ENCODE data around the gene SLC12A8. TPM values are rescaled to one million over a fixed set of nuclear protein-coding genes. Genes with fewer than 3 reads are reported as not detected.

The SLC12A8 gene
- total RNA-seq, 6 experiments from 2014 or later, result 8.5 to 23.4 (median 20.3) TPM

GRCh38 chr3:125069968-125070745, 142.4 kb downstream of the SLC12A8 start:
- intact Hi-C loops (cut with DNase I), result no loop called here

DNA sequence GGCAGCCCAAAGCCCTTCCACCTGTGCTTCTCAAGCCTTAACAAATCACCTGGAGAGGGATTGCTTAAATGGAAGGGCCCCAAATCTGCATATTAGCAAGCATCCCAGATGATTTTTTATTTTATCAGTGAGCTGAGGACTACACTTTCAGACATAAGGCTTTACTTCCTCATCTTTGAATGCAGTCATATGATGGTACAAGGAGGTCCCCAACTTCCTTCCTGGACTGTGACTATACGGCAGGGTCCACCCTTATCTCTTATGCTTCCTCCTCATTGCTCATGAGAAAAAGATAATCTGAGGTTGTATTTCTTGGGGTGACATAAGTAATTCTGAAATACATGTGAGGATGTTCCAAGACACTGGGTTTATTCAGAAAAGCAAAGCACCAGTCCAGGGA, 143.1 kb downstream of the SLC12A8 start:
- H3K9me3 ChIP-seq, result no peaks in the 10 kb centered on the region
- no peaks in the 10 kb centered on the region for H3K36me3 ChIP-seq
- intact Hi-C loops (cut with DNase I), result no loop called here
- H3K4me1 ChIP-seq, result no peaks in the 10 kb centered on the region
- no peaks in the 10 kb centered on the region for H3K27me3 ChIP-seq
- WGBS (ENCODE audit: insufficient coverage, low coverage, low lambda C conversion rate, missing lambda C conversion rate), result 50% methylated on average over 1 of the region's 1 CpG
- no peak overlapping the region for H3K4me3 ChIP-seq
- DNase-seq (no peak), ATAC-seq (peak; percentile 45 to 78 (median 72))
- H3K27ac ChIP-seq, result no peak overlapping the region
- TF ChIP-seq POLR2A (IDR thresholded peaks at IDR 0.05), result no peak
- TF ChIP-seq CTCF (IDR thresholded peaks at IDR 0.05), result no peak

More at GRCh38 chr3:125069968-125070745, 142.4 kb downstream of the SLC12A8 start:
- 96% methylated on average over 7 of the region's 7 CpGs for WGBS (ENCODE audit: insufficient coverage, low coverage, low lambda C conversion rate, missing lambda C conversion rate)
- TF ChIP-seq CTCF (IDR thresholded peaks at IDR 0.05), result no peak
- TF ChIP-seq POLR2A (IDR thresholded peaks at IDR 0.05), result no peak
- no peaks in the 10 kb centered on the region for H3K4me1 ChIP-seq
- DNase-seq (no peak), ATAC-seq (no peak)
- no peaks in the 10 kb centered on the region for H3K9me3 ChIP-seq
- no peaks in the 10 kb centered on the region for H3K27me3 ChIP-seq
- H3K36me3 ChIP-seq, result no peaks in the 10 kb centered on the region
- H3K4me3 ChIP-seq, result no peak overlapping the region
- no peak overlapping the region for H3K27ac ChIP-seq

- Histone ChIP-seq H3K4me3 (no peak overlapping the region), H3K36me3 (no peaks in the 10 kb centered on the region), H3K4me1 (no peaks in the 10 kb centered on the region), H3K27me3 (no peaks in the 10 kb centered on the region), H3K9me3 (no peaks in the 10 kb centered on the region), H3K27ac (no peak overlapping the region)
- intact Hi-C loops (cut with DNase I), result no loop called here
- WGBS (ENCODE audit: insufficient coverage, low coverage, low lambda C conversion rate, missing lambda C conversion rate), result 91% methylated on average over 4 of the region's 4 CpGs
- no peak for ATAC-seq
- no peak for DNase-seq
- no peak for TF ChIP-seq POLR2A (IDR thresholded peaks at IDR 0.05)
- TF ChIP-seq CTCF (IDR thresholded peaks at IDR 0.05), result no peak
Observed at GRCh38 chr3:125068265-125068664, 144.3 kb downstream of the SLC12A8 start.

DNA sequence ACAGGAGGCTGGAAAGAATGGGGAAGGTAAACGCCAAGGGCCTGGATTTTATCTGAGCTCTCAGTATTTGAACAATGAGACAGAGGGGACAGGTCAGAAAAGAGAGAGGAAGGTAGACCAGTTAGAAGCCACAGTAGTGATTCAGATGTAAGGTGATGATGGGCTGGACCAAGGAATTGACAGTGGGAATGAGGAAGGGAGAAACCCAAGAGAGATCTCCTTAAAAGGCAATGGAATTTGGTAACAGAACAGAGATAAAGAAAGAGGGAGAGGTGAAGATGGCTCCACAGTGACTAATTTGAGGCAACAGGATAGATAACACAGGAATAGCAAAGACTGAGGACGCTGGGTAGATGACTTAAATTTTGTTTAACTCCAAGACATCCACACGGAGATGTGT, 145.3 kb downstream of the SLC12A8 start:
- ATAC-seq (no peak), DNase-seq (no peak)
- intact Hi-C loops (cut with DNase I), result no loop called here
- peaks cover 0 to 8% (median 0%) of the 10 kb centered on the region in 4 donors for H3K4me1 ChIP-seq
- TF ChIP-seq CTCF (IDR thresholded peaks at IDR 0.05) (no peak), POLR2A (IDR thresholded peaks at IDR 0.05) (no peak)
- H3K9me3 ChIP-seq, result no peaks in the 10 kb centered on the region
- H3K36me3 ChIP-seq, result no peaks in the 10 kb centered on the region
- H3K27ac ChIP-seq, result no peak overlapping the region
- whole genome bisulfite sequencing (ENCODE audit: insufficient coverage, low coverage, low lambda C conversion rate, missing lambda C conversion rate), result 42% methylated on average over 3 of the region's 3 CpGs
- no peaks in the 10 kb centered on the region for H3K27me3 ChIP-seq
- no peak overlapping the region for H3K4me3 ChIP-seq

Data from right lobe of liver (tissue), 6 donors.